Adrenal gland (tissue), 12 donors: ENCODE measurements around the gene BTBD16. TPM values are rescaled to one million over a fixed set of nuclear protein-coding genes. Genes with fewer than 3 reads are reported as not detected.

Source experiments
- DNase-seq, 7 donors: peaks; one replicate each; pipeline ENCODE4 v3.0.0-alpha.2; 2019 to 2020
- H3K27ac ChIP-seq, 5 donors: fragments of 200-600 bp; sonication (generic) in 4 of 5; 1 replicate in 3 of 5; 2 replicates in 2 of 5; pipeline versions ENCODE4 v1.5.1 to v1.8.0; 2016 to 2020; ENCODE audit warnings: mild to moderate bottlenecking in 1 of 5
- H3K27me3 ChIP-seq: fragments of 200-600 bp; 2 replicates; pipeline ENCODE4 v1.8.0; 2021
- H3K36me3 ChIP-seq, 2 donors: fragments of 200-600 bp; replicated peaks in 1 of 2; 1 replicate in 1 of 2; 2 replicates in 1 of 2; pipeline versions ENCODE4 v1.5.1 to v1.8.0; 2018 to 2022
- H3K4me1 ChIP-seq, 2 donors: fragments of 200-600 bp; replicated peaks in 1 of 2; 1 replicate in 1 of 2; 2 replicates in 1 of 2; pipeline versions ENCODE4 v1.5.1 to v1.8.0; 2018 to 2021
- H3K4me3 ChIP-seq, 4 donors: fragments of 200-600 bp; sonication (generic) in 3 of 4; one replicate each; pipeline ENCODE4 v1.5.1; 2016 to 2018
- H3K9me3 ChIP-seq, 3 donors: fragments of 200-600 bp; sonication (generic) in 1 of 3; replicated peaks in 1 of 3; 1 replicate in 2 of 3; 2 replicates in 1 of 3; pipeline versions ENCODE4 v1.5.1 to v1.8.0; 2016 to 2021
- POLR2A ChIP-seq, 2 donors: fragments of 450-650 bp; IDR thresholded peaks; one replicate each; pipeline ENCODE4 v1.6.1; 2017; ENCODE audit warnings: antibody characterized with exemption in 2 of 2, mild to moderate bottlenecking in 2 of 2, moderate library complexity in 1 of 2
- WGBS, 4 donors: extraction: QIAGEN DNeasy Blood & Tissue Kit in 2 of 4; methylation state at CpG; one replicate each; pipeline versions ENCODE4 v1.1.5 to v1.1.7; 2013 to 2017; 5-methylcytosine and 5-hydroxymethylcytosine counted together
- intact Hi-C, 2 donors: fragments of 100-400 bp; cut with DNase I; formaldehyde crosslinking; loops; one replicate each; pipeline versions ENCODE4 v1.14.1 to v1.15.0; 2022 to 2023
- polyA plus RNA-seq, 3 donors: library from polyadenylated mRNA; stranded (reverse); fragments of 200-250 nt in 2 of 3; fragments of 350-450 nt in 1 of 3; fragmentation: Illumina TruSeq in 1 of 3; extraction: RNeasy Lipid Tissue Mini Kit (QIAGEN cat#74804) in 1 of 3; gene quantifications; one replicate each; pipeline ENCODE4 v1.2.3, GENCODE V29; 2013 to 2014
- total RNA-seq, 9 donors: library from RNA; depleted of rRNA in 4 of 9; stranded (reverse); fragments of >200 nt in 4 of 9; fragments of 120-200 nt in 1 of 9; fragmentation: NEBNext Ultra II Directional in 1 of 9; extraction: Animal tissue kit (Norgen Biotek cat#: 25700) in 1 of 9; gene quantifications; one replicate each; pipeline versions ENCODE4 v1.1.0 to v1.2.4, GENCODE V29; 2013 to 2023
- TF ChIP-seq, protein P1 (sequence below), 6 experiments: fragments of 450-650 bp in 4 of 6; fragments of 200-600 bp in 2 of 6; sonication (generic) in 1 of 6; IDR thresholded peaks; 1 replicate in 5 of 6; 2 replicates in 1 of 6; pipeline versions ENCODE4 v1.5.1 to v1.8.0; 2016 to 2021; ENCODE audit warnings: antibody characterized with exemption in 6 of 6, mild to moderate bottlenecking in 2 of 6, moderate library complexity in 1 of 6
- donor health status: healthy with polysubstance abuse.
- donor health status: Bipolar disorder and iron deficiency.
- donor health status: DM: yes; HTN: yes; CAD: no.
- donor health status: DM: no; HTN: no; CAD: no.
- donor health status: DM: no; HTN: no; CAD: no.
- donor health status: DM: yes; HTN: yes; CAD: no.

BTBD16 gene
- total and polyA plus RNA-seq, 12 donors = 0.11 to 0.48 (median 0.24) TPM; not detected in 5

- Histone ChIP-seq H3K27me3 (no peaks in the 10 kb centered on the region), H3K9me3 (no peaks in the 10 kb centered on the region), H3K27ac (no peak overlapping the region), H3K36me3 (no peaks in the 10 kb centered on the region), H3K4me3 (no peak overlapping the region), H3K4me1 (no peaks in the 10 kb centered on the region)
- no peak for DNase-seq
- intact Hi-C loops = no loop called here
- 78 to 94% (median 82%) methylated on average over 2 of the region's 2 CpGs for WGBS, 4 donors
- TF ChIP-seq POLR2A (IDR thresholded peaks at IDR 0.05) = no peak
- TF ChIP-seq, protein P1, sequence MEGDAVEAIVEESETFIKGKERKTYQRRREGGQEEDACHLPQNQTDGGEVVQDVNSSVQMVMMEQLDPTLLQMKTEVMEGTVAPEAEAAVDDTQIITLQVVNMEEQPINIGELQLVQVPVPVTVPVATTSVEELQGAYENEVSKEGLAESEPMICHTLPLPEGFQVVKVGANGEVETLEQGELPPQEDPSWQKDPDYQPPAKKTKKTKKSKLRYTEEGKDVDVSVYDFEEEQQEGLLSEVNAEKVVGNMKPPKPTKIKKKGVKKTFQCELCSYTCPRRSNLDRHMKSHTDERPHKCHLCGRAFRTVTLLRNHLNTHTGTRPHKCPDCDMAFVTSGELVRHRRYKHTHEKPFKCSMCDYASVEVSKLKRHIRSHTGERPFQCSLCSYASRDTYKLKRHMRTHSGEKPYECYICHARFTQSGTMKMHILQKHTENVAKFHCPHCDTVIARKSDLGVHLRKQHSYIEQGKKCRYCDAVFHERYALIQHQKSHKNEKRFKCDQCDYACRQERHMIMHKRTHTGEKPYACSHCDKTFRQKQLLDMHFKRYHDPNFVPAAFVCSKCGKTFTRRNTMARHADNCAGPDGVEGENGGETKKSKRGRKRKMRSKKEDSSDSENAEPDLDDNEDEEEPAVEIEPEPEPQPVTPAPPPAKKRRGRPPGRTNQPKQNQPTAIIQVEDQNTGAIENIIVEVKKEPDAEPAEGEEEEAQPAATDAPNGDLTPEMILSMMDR (IDR thresholded peaks at IDR 0.05) = no peak
Observed at GRCh38 chr10:122243550-122243949, 27.5 kb upstream of the BTBD16 start.

GRCh38 chr10:122244001-122244975, 26.8 kb upstream of the BTBD16 start:
- Histone ChIP-seq H3K4me1 (no peaks in the 10 kb centered on the region), H3K9me3 (no peaks in the 10 kb centered on the region), H3K27me3 (no peaks in the 10 kb centered on the region), H3K36me3 (no peaks in the 10 kb centered on the region), H3K27ac (no peak overlapping the region), H3K4me3 (no peak overlapping the region)
- TF ChIP-seq, protein P1 (IDR thresholded peaks at IDR 0.05) = no peak
- no peak for TF ChIP-seq POLR2A (IDR thresholded peaks at IDR 0.05)
- DNase-seq = no peak
- 70 to 87% (median 83%) methylated on average over 9 to 11 of the region's 11 CpGs for WGBS, 4 donors
- intact Hi-C loops = no loop called here

DNA sequence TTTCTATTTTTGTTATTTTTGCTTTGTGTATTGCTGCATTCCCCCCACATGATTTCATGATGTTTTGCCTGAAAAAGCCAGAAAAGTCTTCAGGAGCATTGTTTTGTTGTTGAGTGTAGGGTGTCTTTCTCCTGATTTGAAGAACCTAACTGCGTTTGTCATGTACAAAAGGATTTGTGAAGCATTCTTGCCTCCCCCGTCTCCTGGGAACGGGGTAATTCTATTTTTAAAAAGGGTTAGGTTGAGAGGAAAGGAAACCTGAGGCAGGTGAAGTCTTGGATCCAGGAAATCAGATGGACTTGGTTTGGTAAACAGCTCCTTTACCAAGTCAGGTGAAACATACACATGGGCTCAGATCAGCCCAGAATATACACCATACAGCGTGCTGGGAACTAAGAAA, 26.0 kb upstream of the BTBD16 start:
- H3K9me3 ChIP-seq = no peaks in the 10 kb centered on the region
- intact Hi-C loops = no loop called here
- TF ChIP-seq POLR2A (IDR thresholded peaks at IDR 0.05) = no peak
- TF ChIP-seq, protein P1 (IDR thresholded peaks at IDR 0.05) = no peak
- H3K4me1 ChIP-seq = no peaks in the 10 kb centered on the region
- no peak overlapping the region for H3K27ac ChIP-seq
- DNase-seq = no peak
- no peaks in the 10 kb centered on the region for H3K27me3 ChIP-seq
- WGBS, 4 donors = 89 to 97% (median 94%) methylated on average over 4 of the region's 4 CpGs
- no peaks in the 10 kb centered on the region for H3K36me3 ChIP-seq
- H3K4me3 ChIP-seq = no peak overlapping the region

GRCh38 chr10:122245897-122246296, 25.2 kb upstream of the BTBD16 start:
- H3K27me3 ChIP-seq = no peaks in the 10 kb centered on the region
- no peaks in the 10 kb centered on the region for H3K36me3 ChIP-seq
- no peak overlapping the region for H3K4me3 ChIP-seq
- H3K9me3 ChIP-seq = no peaks in the 10 kb centered on the region
- no peak for DNase-seq
- no peak overlapping the region for H3K27ac ChIP-seq
- no peak for TF ChIP-seq POLR2A (IDR thresholded peaks at IDR 0.05)
- TF ChIP-seq, protein P1 (IDR thresholded peaks at IDR 0.05) = no peak
- WGBS, 4 donors = 92 to 94% (median 92%) methylated on average over 7 to 11 of the region's 11 CpGs
- intact Hi-C loops = no loop called here
- H3K4me1 ChIP-seq = no peaks in the 10 kb centered on the region
